Ascending aorta (tissue), 2 donors: ENCODE results near the gene ZMIZ1. TPM values are rescaled to one million over a fixed set of nuclear protein-coding genes. Genes with fewer than 3 reads are reported as not detected.

Experiments used
- DNase-seq, 2 donors: peaks; one replicate each; pipeline ENCODE4 v3.0.0-alpha.2; 2019; ENCODE audit warnings: low spot score in 2 of 2
- H3K27ac ChIP-seq, 2 donors: fragments of 200-600 bp; sonication (generic); one replicate each; pipeline ENCODE4 v1.5.1; 2016 to 2017; ENCODE audit warnings: mild to moderate bottlenecking in 1 of 2
- H3K27me3 ChIP-seq: fragments of 200-600 bp; sonication (generic); one replicate; pipeline ENCODE4 v1.5.1; 2017
- H3K36me3 ChIP-seq, 2 donors: fragments of 200-600 bp; sonication (generic); one replicate each; pipeline ENCODE4 v1.5.1; 2016
- H3K4me1 ChIP-seq, 2 donors: fragments of 200-600 bp; sonication (generic); one replicate each; pipeline ENCODE4 v1.5.1; 2016 to 2017; ENCODE audit warnings: mild to moderate bottlenecking in 1 of 2
- H3K4me3 ChIP-seq, 2 donors: fragments of 200-600 bp; sonication (generic); one replicate each; pipeline ENCODE4 v1.5.1; 2016 to 2017; ENCODE audit warnings: mild to moderate bottlenecking in 1 of 2
- H3K9me3 ChIP-seq, 2 donors: fragments of 200-600 bp; sonication (generic); one replicate each; pipeline ENCODE4 v1.5.1; 2016
- CTCF ChIP-seq, 3 experiments: fragments of 200-600 bp in 2 of 3; fragments of 450-650 bp in 1 of 3; sonication (generic) in 2 of 3; IDR thresholded peaks; one replicate each; pipeline ENCODE4 v1.5.1; 2016 to 2019; ENCODE audit warnings: antibody characterized with exemption in 3 of 3, mild to moderate bottlenecking in 1 of 3, moderate library complexity in 1 of 3
- intact Hi-C: fragments of 100-400 bp; cut with DNase I; formaldehyde crosslinking; loops from one replicate; pipeline ENCODE4 v1.15.1; 2023
- total RNA-seq: library from RNA; depleted of rRNA; stranded (reverse); fragments of >200 nt; gene quantifications from one replicate; pipeline ENCODE4 v1.1.0, GENCODE V29; 2016

The ZMIZ1 gene
- total RNA-seq, 1 donor from 2014 or later, result 96.2 TPM

GRCh38 chr10:79047584-79047874 is 21.2 kb upstream of the ZMIZ1 start:
- no peak for DNase-seq
- Histone ChIP-seq H3K36me3 (no peaks in the 10 kb centered on the region), H3K4me3 (no peak overlapping the region), H3K9me3 (no peaks in the 10 kb centered on the region), H3K27ac (no peak overlapping the region), H3K4me1 (no peaks in the 10 kb centered on the region), H3K27me3 (no peaks in the 10 kb centered on the region)
- intact Hi-C loops, result no loop called here
- TF ChIP-seq CTCF (IDR thresholded peaks at IDR 0.05), result no peak

- Histone ChIP-seq H3K4me1 (no peaks in the 10 kb centered on the region), H3K36me3 (no peaks in the 10 kb centered on the region), H3K27me3 (no peaks in the 10 kb centered on the region), H3K9me3 (no peaks in the 10 kb centered on the region), H3K27ac (no peak overlapping the region), H3K4me3 (no peak overlapping the region)
- peak in 1 of 2 donors; percentile 61 for DNase-seq
- no peak for TF ChIP-seq CTCF (IDR thresholded peaks at IDR 0.05)
- intact Hi-C loops, result no loop called here
These were observed 20.7 kb upstream of the ZMIZ1 start for GRCh38 chr10:79047875-79048638.

GRCh38 chr10:79048639-79049550 is 19.9 kb upstream of the ZMIZ1 start:
- TF ChIP-seq CTCF (IDR thresholded peaks at IDR 0.05), result no peak
- Histone ChIP-seq H3K27ac (no peak overlapping the region), H3K9me3 (no peaks in the 10 kb centered on the region), H3K4me1 (no peaks in the 10 kb centered on the region), H3K4me3 (no peak overlapping the region), H3K36me3 (no peaks in the 10 kb centered on the region), H3K27me3 (no peaks in the 10 kb centered on the region)
- peak in 1 of 2 donors; percentile 61 for DNase-seq
- intact Hi-C loops, result no loop called here

- TF ChIP-seq CTCF (IDR thresholded peaks at IDR 0.05), result no peak
- no peaks in the 10 kb centered on the region for H3K9me3 ChIP-seq
- no peaks in the 10 kb centered on the region for H3K36me3 ChIP-seq
- peak in 1 of 2 donors; percentile 34 for DNase-seq
- no peaks in the 10 kb centered on the region for H3K4me1 ChIP-seq
- no peak overlapping the region for H3K4me3 ChIP-seq
- H3K27me3 ChIP-seq, result no peaks in the 10 kb centered on the region
- no peak overlapping the region for H3K27ac ChIP-seq
- intact Hi-C loops, result no loop called here
These were observed 18.6 kb upstream of the ZMIZ1 start for GRCh38 chr10:79049931-79050895.

GRCh38 chr10:79050896-79051555 is 17.7 kb upstream of the ZMIZ1 start:
- no peaks in the 10 kb centered on the region for H3K4me1 ChIP-seq
- no peak for TF ChIP-seq CTCF (IDR thresholded peaks at IDR 0.05)
- H3K4me3 ChIP-seq, result no peak overlapping the region
- DNase-seq, result peak in 1 of 2 donors; percentile 41
- intact Hi-C loops, result no loop called here
- no peaks in the 10 kb centered on the region for H3K9me3 ChIP-seq
- no peak overlapping the region for H3K27ac ChIP-seq
- no peaks in the 10 kb centered on the region for H3K36me3 ChIP-seq
- no peaks in the 10 kb centered on the region for H3K27me3 ChIP-seq
